Measurements from ENCODE around the gene MYO16. TPM values are rescaled to one million over a fixed set of nuclear protein-coding genes. Genes with fewer than 3 reads are reported as not detected.

MYO16 gene
- polyA plus RNA-seq, 1 donor from 2014 or later, result 2.5 TPM

- H3K9me2 ChIP-seq (ENCODE audit: insufficient read depth, low read length), result no peaks in the 10 kb centered on the region
- no peak overlapping the region for H3K4me2 ChIP-seq (ENCODE audit: low read length)
- H3K27ac ChIP-seq (ENCODE audit: low read length), result no peak overlapping the region
- no peaks in the 10 kb centered on the region for H4K20me1 ChIP-seq (ENCODE audit: insufficient read depth)
- H3K79me2 ChIP-seq (replicated peaks; ENCODE audit: insufficient read depth, low read length), result no peaks in the 10 kb centered on the region
- TF ChIP-seq REST (IDR thresholded peaks at IDR 0.05; ENCODE audit: borderline replicate concordance), result no peak
- no peak for TF ChIP-seq POLR2AphosphoS5 (IDR thresholded peaks at IDR 0.05)
- no peak for TF ChIP-seq MXI1 (conservative IDR thresholded peaks at IDR 0.05; ENCODE audit: poor library complexity, severe bottlenecking)
- TF ChIP-seq EP300 (conservative IDR thresholded peaks at IDR 0.05; ENCODE audit: poor library complexity, severe bottlenecking), result no peak
- TF ChIP-seq CTCF (IDR thresholded peaks at IDR 0.05; ENCODE audit: poor library complexity, severe bottlenecking), result no peak
- no peak for TF ChIP-seq SMC3 (conservative IDR thresholded peaks at IDR 0.05; ENCODE audit: poor library complexity)
- TF ChIP-seq EZH2 (IDR thresholded peaks at IDR 0.05; ENCODE audit: borderline replicate concordance, insufficient read depth, low read length, poor library complexity, severe bottlenecking), result no peak
- no peak for TF ChIP-seq TAF1 (IDR thresholded peaks at IDR 0.05; ENCODE audit: low read depth)
- no peak for TF ChIP-seq RAD21 (conservative IDR thresholded peaks at IDR 0.05)
- no peak overlapping the region for H2AFZ ChIP-seq (ENCODE audit: low read depth, low read length)
- H3K36me3 ChIP-seq (ENCODE audit: insufficient read depth, low read length), result no peaks in the 10 kb centered on the region
- H3K9ac ChIP-seq (ENCODE audit: low read length), result no peak overlapping the region
- H3K4me3 ChIP-seq (ENCODE audit: low read length), result no peak overlapping the region
- no peaks in the 10 kb centered on the region for H3K9me3 ChIP-seq (ENCODE audit: low read length)
- no peaks in the 10 kb centered on the region for H3F3A ChIP-seq (ENCODE audit: insufficient read depth, low read length, poor library complexity, severe bottlenecking)
- H3K27me3 ChIP-seq (ENCODE audit: insufficient read depth, low read depth, low read length), result no peaks in the 10 kb centered on the region
These were observed 527.9 kb downstream of the MYO16 start for GRCh38 chr13:109157275-109157674.

- H3K4me2 ChIP-seq (ENCODE audit: low read length), result no peak overlapping the region
- no peaks in the 10 kb centered on the region for H3K9me2 ChIP-seq (ENCODE audit: insufficient read depth, low read length)
- no peak overlapping the region for H3K4me3 ChIP-seq (ENCODE audit: low read length)
- no peak overlapping the region for H3K9ac ChIP-seq (ENCODE audit: low read length)
- H3F3A ChIP-seq (ENCODE audit: insufficient read depth, low read length, poor library complexity, severe bottlenecking), result no peaks in the 10 kb centered on the region
- no peak overlapping the region for H3K27ac ChIP-seq (ENCODE audit: low read length)
- H3K27me3 ChIP-seq (ENCODE audit: insufficient read depth, low read depth, low read length), result no peaks in the 10 kb centered on the region
- no peaks in the 10 kb centered on the region for H3K36me3 ChIP-seq (ENCODE audit: insufficient read depth, low read length)
- H3K79me2 ChIP-seq (replicated peaks; ENCODE audit: insufficient read depth, low read length), result no peaks in the 10 kb centered on the region
- TF ChIP-seq EP300 (conservative IDR thresholded peaks at IDR 0.05; ENCODE audit: poor library complexity, severe bottlenecking) (no peak), REST (IDR thresholded peaks at IDR 0.05; ENCODE audit: borderline replicate concordance) (no peak), EZH2 (IDR thresholded peaks at IDR 0.05; ENCODE audit: borderline replicate concordance, insufficient read depth, low read length, poor library complexity, severe bottlenecking) (no peak), MXI1 (conservative IDR thresholded peaks at IDR 0.05; ENCODE audit: poor library complexity, severe bottlenecking) (no peak), TAF1 (IDR thresholded peaks at IDR 0.05; ENCODE audit: low read depth) (no peak), SMC3 (conservative IDR thresholded peaks at IDR 0.05; ENCODE audit: poor library complexity) (no peak), CTCF (IDR thresholded peaks at IDR 0.05; ENCODE audit: poor library complexity, severe bottlenecking) (no peak), RAD21 (conservative IDR thresholded peaks at IDR 0.05) (no peak), POLR2AphosphoS5 (IDR thresholded peaks at IDR 0.05) (no peak)
- no peak overlapping the region for H2AFZ ChIP-seq (ENCODE audit: low read depth, low read length)
- no peaks in the 10 kb centered on the region for H4K20me1 ChIP-seq (ENCODE audit: insufficient read depth)
- no peaks in the 10 kb centered on the region for H3K9me3 ChIP-seq (ENCODE audit: low read length)
These were observed 529.0 kb downstream of the MYO16 start for GRCh38 chr13:109158383-109158782.

All from neural cell (in vitro differentiated cells).